ENCODE measurements around the gene DUSP9. TPM values are rescaled to one million over a fixed set of nuclear protein-coding genes. Genes with fewer than 3 reads are reported as not detected.

The DUSP9 gene
- total RNA-seq, 2 donors from 2014 or later = 0.18 to 0.31 TPM

GRCh38 chrX:153669901-153670731, 23.1 kb downstream of the DUSP9 start:
- H3K4me1 ChIP-seq (ENCODE audit: control insufficient read depth, insufficient read depth, low read length) = no peaks in the 10 kb centered on the region
- WGBS, 2 experiments (ENCODE audit: insufficient coverage in 1 of 2, insufficient read length in 1 of 2) = 89 to 100% methylated on average over 1 to 18 of the region's 23 CpGs
- Mint-ChIP-seq H3K36me3 (ENCODE audit: low read depth) (no peaks in the 10 kb centered on the region), H3K27me3 (ENCODE audit: insufficient read depth) (peaks cover 47% of the 10 kb centered on the region), H3K4me3 (no peak overlapping the region), H3K9me3 (peaks cover 72% of the 10 kb centered on the region), H3K4me1 (peaks cover 5% of the 10 kb centered on the region), H3K27ac (no peak overlapping the region)
- peak; percentile 32 for DNase-seq
- no peak overlapping the region for H3K27ac ChIP-seq (ENCODE audit: low read depth, low read length)
- TF ChIP-seq CTCF (conservative IDR thresholded peaks at IDR 0.05) = no peak
- no peaks in the 10 kb centered on the region for H3K36me3 ChIP-seq (ENCODE audit: control insufficient read depth, insufficient read depth, low read length)
- H3K27me3 ChIP-seq (ENCODE audit: control insufficient read depth, insufficient read depth, low read length, poor library complexity, severe bottlenecking) = no peaks in the 10 kb centered on the region
- no peak overlapping the region for H3K9ac ChIP-seq (ENCODE audit: extremely low read depth, low read length, poor library complexity, severe bottlenecking)
- no peak overlapping the region for H3K4me3 ChIP-seq (ENCODE audit: low read length)
- H3K9me3 ChIP-seq (ENCODE audit: control insufficient read depth, low read length) = no peaks in the 10 kb centered on the region

GRCh38 chrX:153670748-153671588, 24.0 kb downstream of the DUSP9 start:
- no peaks in the 10 kb centered on the region for H3K9me3 ChIP-seq (ENCODE audit: control insufficient read depth, low read length)
- TF ChIP-seq CTCF (conservative IDR thresholded peaks at IDR 0.05) = no peak
- H3K4me3 ChIP-seq (ENCODE audit: low read length) = no peak overlapping the region
- H3K9me3 Mint-ChIP-seq = peaks cover 69% of the 10 kb centered on the region
- peaks cover 41% of the 10 kb centered on the region for H3K27me3 Mint-ChIP-seq (ENCODE audit: insufficient read depth)
- no peaks in the 10 kb centered on the region for H3K36me3 Mint-ChIP-seq (ENCODE audit: low read depth)
- H3K36me3 ChIP-seq (ENCODE audit: control insufficient read depth, insufficient read depth, low read length) = no peaks in the 10 kb centered on the region
- H3K9ac ChIP-seq (ENCODE audit: extremely low read depth, low read length, poor library complexity, severe bottlenecking) = no peak overlapping the region
- H3K27ac Mint-ChIP-seq = no peak overlapping the region
- peak; percentile 22 for DNase-seq
- H3K4me1 ChIP-seq (ENCODE audit: control insufficient read depth, insufficient read depth, low read length) = no peaks in the 10 kb centered on the region
- H3K4me1 Mint-ChIP-seq = peaks cover 5% of the 10 kb centered on the region
- H3K4me3 Mint-ChIP-seq = no peak overlapping the region
- no peak overlapping the region for H3K27ac ChIP-seq (ENCODE audit: low read depth, low read length)
- WGBS, 2 experiments (ENCODE audit: insufficient coverage in 1 of 2, insufficient read length in 1 of 2) = 93 to 100% methylated on average over 8 to 23 of the region's 23 CpGs
- H3K27me3 ChIP-seq (ENCODE audit: control insufficient read depth, insufficient read depth, low read length, poor library complexity, severe bottlenecking) = no peaks in the 10 kb centered on the region

- Mint-ChIP-seq H3K9me3 (peaks cover 65% of the 10 kb centered on the region), H3K36me3 (ENCODE audit: low read depth) (no peaks in the 10 kb centered on the region), H3K4me3 (no peak overlapping the region), H3K4me1 (peaks cover 5% of the 10 kb centered on the region), H3K27me3 (ENCODE audit: insufficient read depth) (peaks cover 32% of the 10 kb centered on the region), H3K27ac (no peak overlapping the region)
- Histone ChIP-seq H3K27ac (ENCODE audit: low read depth, low read length) (no peak overlapping the region), H3K36me3 (ENCODE audit: control insufficient read depth, insufficient read depth, low read length) (no peaks in the 10 kb centered on the region), H3K4me1 (ENCODE audit: control insufficient read depth, insufficient read depth, low read length) (no peaks in the 10 kb centered on the region), H3K9me3 (ENCODE audit: control insufficient read depth, low read length) (no peaks in the 10 kb centered on the region), H3K4me3 (ENCODE audit: low read length) (no peak overlapping the region), H3K9ac (ENCODE audit: extremely low read depth, low read length, poor library complexity, severe bottlenecking) (no peak overlapping the region), H3K27me3 (ENCODE audit: control insufficient read depth, insufficient read depth, low read length, poor library complexity, severe bottlenecking) (no peaks in the 10 kb centered on the region)
- peak; percentile 29 for DNase-seq
- 92 to 93% methylated on average over 4 to 27 of the region's 27 CpGs for WGBS, 2 experiments (ENCODE audit: insufficient coverage in 1 of 2, insufficient read length in 1 of 2)
- no peak for TF ChIP-seq CTCF (conservative IDR thresholded peaks at IDR 0.05)
Measured at GRCh38 chrX:153671589-153672530, 24.9 kb downstream of the DUSP9 start.

Data from endodermal cell (in vitro differentiated cells).